OCI-LY3 (cell line): Measurements from ENCODE around the gene BNC1.

Source experiments
- H2AFZ ChIP-seq: fragments of 200-600, 300-600 bp; shearing (Covaris generic); 2 replicates; pipeline ENCODE4 v1.6.0; 2014; ENCODE audit warnings: antibody characterized with exemption, low read depth, low read length
- H3K27ac ChIP-seq: fragments of 200-600, 300-600 bp; sonication (generic); 2 replicates; pipeline ENCODE4 v1.5.1; 2014; ENCODE audit warnings: mild to moderate bottlenecking, low read length, moderate library complexity, mixed read lengths
- H3K27me3 ChIP-seq: fragments of 200-600, 300-600 bp; sonication (generic); 2 replicates; pipeline ENCODE4 v1.6.1; 2014; ENCODE audit warnings: low read depth, low read length, mixed read lengths
- H3K36me3 ChIP-seq: fragments of 200-600, 300-600 bp; sonication (generic); replicated peaks from 2 replicates; pipeline ENCODE3; 2014; ENCODE audit warnings: low read depth, low read length, mixed read lengths
- H3K4me1 ChIP-seq: fragments of 300-600, 200-600 bp; sonication (generic); 2 replicates; pipeline ENCODE4 v1.6.1; 2014; ENCODE audit warnings: low read length, mixed read lengths
- H3K4me2 ChIP-seq: fragments of 200-600, 300-600 bp; sonication (generic); 2 replicates; pipeline ENCODE4 v1.6.1; 2014; ENCODE audit warnings: low read length, mixed read lengths
- H3K4me3 ChIP-seq: fragments of 300-600, 200-600 bp; sonication (generic); 2 replicates; pipeline ENCODE4 v1.5.1; 2014; ENCODE audit warnings: antibody characterized with exemption, mild to moderate bottlenecking, low read length, moderate library complexity
- H3K79me2 ChIP-seq: fragments of 300-600, 200-600 bp; shearing (Covaris generic); 2 replicates; pipeline ENCODE4 v1.6.1; 2014; ENCODE audit warnings: mild to moderate bottlenecking, low read length, mixed read lengths
- H3K9ac ChIP-seq: fragments of 300-600, 200-600 bp; shearing (Covaris generic); 2 replicates; pipeline ENCODE4 v1.6.0; 2014; ENCODE audit warnings: mild to moderate bottlenecking, low read length, moderate library complexity
- H3K9me3 ChIP-seq: fragments of 200-600, 300-600 bp; shearing (Covaris generic); 2 replicates; pipeline ENCODE4 v1.6.1; 2014; ENCODE audit warnings: low read length, mixed read lengths; ENCODE audit not compliant: insufficient read depth
- H4K20me1 ChIP-seq: fragments of 200-600, 300-600 bp; sonication (generic); 2 replicates; pipeline ENCODE4 v1.6.1; 2016; ENCODE audit warnings: low read length, mixed read lengths; ENCODE audit not compliant: insufficient read depth
- CTCF ChIP-seq: fragments of 200-600, 300-600 bp; sonication (generic); IDR thresholded peaks from 2 replicates; pipeline ENCODE4 v1.5.1; 2014; ENCODE audit warnings: antibody characterized with exemption, low read length, low read depth
- EZH2phosphoT487 ChIP-seq: fragments of 200-600 bp; shearing (Covaris generic); IDR thresholded peaks from 2 replicates; pipeline ENCODE4 v1.6.1; 2018; ENCODE audit warnings: antibody characterized with exemption, mixed run types, low read depth

BNC1 gene

GRCh38 chr15:83323296-83323711, 38.8 kb upstream of the BNC1 start:
- no peak overlapping the region for H2AFZ ChIP-seq
- no peak overlapping the region for H3K4me2 ChIP-seq
- H3K36me3 ChIP-seq = no peaks in the 10 kb centered on the region
- no peaks in the 10 kb centered on the region for H3K4me1 ChIP-seq
- H3K27ac ChIP-seq = no peak overlapping the region
- H3K9ac ChIP-seq = no peak overlapping the region
- no peaks in the 10 kb centered on the region; the same call in 1 of the 2 replicates for H3K9me3 ChIP-seq
- H3K4me3 ChIP-seq = no peak overlapping the region
- H4K20me1 ChIP-seq = no peaks in the 10 kb centered on the region
- H3K79me2 ChIP-seq = no peaks in the 10 kb centered on the region
- H3K27me3 ChIP-seq = peaks cover 7% of the 10 kb centered on the region; the same call in 1 of the 2 replicates
- TF ChIP-seq CTCF (no peak), EZH2phosphoT487 (no peak)

GRCh38 chr15:83322691-83323090, 38.2 kb upstream of the BNC1 start:
- H3K27me3 ChIP-seq = peaks cover 13% of the 10 kb centered on the region; the same call in 1 of the 2 replicates
- no peaks in the 10 kb centered on the region for H3K79me2 ChIP-seq
- no peak overlapping the region for H3K4me2 ChIP-seq
- H3K36me3 ChIP-seq = no peaks in the 10 kb centered on the region
- H3K9me3 ChIP-seq = no peaks in the 10 kb centered on the region; the same call in 1 of the 2 replicates
- no peak overlapping the region for H3K9ac ChIP-seq
- TF ChIP-seq CTCF = no peak
- TF ChIP-seq EZH2phosphoT487 = no peak
- no peaks in the 10 kb centered on the region for H4K20me1 ChIP-seq
- H3K4me1 ChIP-seq = no peaks in the 10 kb centered on the region
- H2AFZ ChIP-seq = no peak overlapping the region
- H3K27ac ChIP-seq = no peak overlapping the region
- H3K4me3 ChIP-seq = no peak overlapping the region

GRCh38 chr15:83322061-83322460, 37.6 kb upstream of the BNC1 start:
- Histone ChIP-seq H3K27me3 (peaks cover 15% of the 10 kb centered on the region; the same call in 1 of the 2 replicates), H3K9ac (no peak overlapping the region), H3K27ac (no peak overlapping the region), H2AFZ (no peak overlapping the region), H3K79me2 (no peaks in the 10 kb centered on the region), H4K20me1 (no peaks in the 10 kb centered on the region), H3K4me3 (no peak overlapping the region), H3K9me3 (no peaks in the 10 kb centered on the region; the same call in 1 of the 2 replicates), H3K4me1 (no peaks in the 10 kb centered on the region), H3K36me3 (no peaks in the 10 kb centered on the region), H3K4me2 (no peak overlapping the region)
- TF ChIP-seq EZH2phosphoT487 = no peak

- Histone ChIP-seq H3K4me2 (no peak overlapping the region), H4K20me1 (no peaks in the 10 kb centered on the region), H3K27me3 (peaks cover 15% of the 10 kb centered on the region; the same call in 1 of the 2 replicates), H2AFZ (no peak overlapping the region), H3K36me3 (no peaks in the 10 kb centered on the region), H3K27ac (no peak overlapping the region), H3K4me1 (no peaks in the 10 kb centered on the region), H3K9me3 (no peaks in the 10 kb centered on the region; the same call in 1 of the 2 replicates), H3K79me2 (no peaks in the 10 kb centered on the region), H3K9ac (no peak overlapping the region), H3K4me3 (no peak overlapping the region)
- TF ChIP-seq EZH2phosphoT487 = no peak
- TF ChIP-seq CTCF = no peak
Observed at GRCh38 chr15:83320844-83321243, 36.4 kb upstream of the BNC1 start.

- no peak overlapping the region for H3K9ac ChIP-seq
- no peaks in the 10 kb centered on the region for H4K20me1 ChIP-seq
- H3K79me2 ChIP-seq = no peaks in the 10 kb centered on the region
- H3K9me3 ChIP-seq = no peaks in the 10 kb centered on the region; the same call in 1 of the 2 replicates
- H2AFZ ChIP-seq = no peak overlapping the region
- peaks cover 15% of the 10 kb centered on the region; the same call in 1 of the 2 replicates for H3K27me3 ChIP-seq
- TF ChIP-seq EZH2phosphoT487 (no peak), CTCF (no peak)
- H3K4me3 ChIP-seq = no peak overlapping the region
- H3K4me1 ChIP-seq = no peaks in the 10 kb centered on the region
- H3K4me2 ChIP-seq = no peak overlapping the region
- H3K36me3 ChIP-seq = no peaks in the 10 kb centered on the region
- H3K27ac ChIP-seq = no peak overlapping the region
Observed at GRCh38 chr15:83320404-83320803, 35.9 kb upstream of the BNC1 start.
